Dedifferentiated amniotic fluid mesenchymal stem cell (primary cell): ENCODE results near the gene RASSF3.
"Not testable (repeated sequence)": the region's sequence is repeated elsewhere in the genome, so short reads cannot be mapped to it uniquely, and the experiment has no call there.

ENCODE experiments used
- DNase-seq: peaks from one replicate; pipeline ENCODE4 v3.0.0-alpha.2; 2016; ENCODE audit errors: extremely low spot score

The RASSF3 gene

DNA sequence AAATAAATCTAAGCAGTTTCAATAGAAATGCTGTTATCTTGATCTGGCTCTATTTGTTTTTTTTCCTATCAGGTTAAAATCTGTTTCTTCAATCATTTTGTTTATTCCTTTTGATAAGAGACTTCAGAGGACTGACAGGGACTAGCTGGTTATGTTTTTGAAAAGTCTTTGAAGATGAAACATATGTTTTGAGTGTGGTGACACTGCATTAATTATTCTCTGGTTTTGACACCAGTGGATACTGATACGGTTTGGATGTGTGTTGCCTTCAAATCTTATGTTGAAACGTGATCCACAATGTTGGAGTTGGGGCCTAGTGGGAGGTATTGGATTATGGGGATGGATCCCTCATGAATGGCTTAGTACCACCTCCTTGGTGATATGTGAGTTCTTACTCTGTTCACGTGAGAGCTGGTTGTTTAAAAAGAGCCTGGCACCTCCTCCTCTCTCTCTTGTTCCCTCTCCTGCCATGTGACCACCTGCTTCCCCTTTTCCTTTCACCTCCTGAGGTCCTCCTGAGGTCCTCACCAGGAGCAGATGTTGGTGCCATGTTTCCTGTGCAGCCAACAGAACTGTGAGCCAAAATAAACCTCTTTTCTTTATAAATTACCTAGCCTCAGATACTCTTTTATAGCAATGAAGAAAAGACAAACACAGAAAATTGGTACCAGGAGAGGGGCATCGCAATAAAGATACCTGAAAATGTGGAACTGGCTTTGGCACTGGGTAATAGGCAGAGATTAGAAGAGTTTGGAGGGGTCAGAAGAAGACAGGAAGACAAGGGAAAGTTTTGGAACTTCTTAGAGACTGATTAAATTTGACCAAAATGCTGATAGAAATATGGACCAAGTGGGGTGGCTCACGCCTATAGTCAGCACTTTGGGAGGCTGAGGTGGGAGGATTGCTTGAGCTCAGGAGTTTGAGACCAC, 23.0 kb downstream of the RASSF3 start:
- no peak for DNase-seq

DNA sequence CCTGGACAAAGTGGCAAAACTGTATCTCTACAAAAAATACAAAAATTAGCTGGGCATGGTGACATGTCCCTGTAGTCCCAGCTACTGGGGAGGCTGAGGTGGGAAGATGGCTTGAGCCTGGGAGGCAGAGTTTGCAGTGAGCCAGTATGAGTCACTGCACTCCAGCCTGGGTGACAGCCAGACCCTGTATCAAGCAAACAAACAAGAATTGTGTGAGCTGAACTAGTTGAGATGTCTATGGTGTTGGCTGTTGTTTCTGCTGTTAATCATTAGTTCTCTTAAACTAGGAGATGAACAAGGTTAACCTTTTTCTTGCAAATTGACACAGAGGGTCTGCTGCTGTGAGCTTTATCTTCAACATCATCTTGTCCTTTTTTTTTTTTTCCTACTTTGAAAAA, 23.6 kb downstream of the RASSF3 start:
- DNase-seq = peak; percentile 16

DNA sequence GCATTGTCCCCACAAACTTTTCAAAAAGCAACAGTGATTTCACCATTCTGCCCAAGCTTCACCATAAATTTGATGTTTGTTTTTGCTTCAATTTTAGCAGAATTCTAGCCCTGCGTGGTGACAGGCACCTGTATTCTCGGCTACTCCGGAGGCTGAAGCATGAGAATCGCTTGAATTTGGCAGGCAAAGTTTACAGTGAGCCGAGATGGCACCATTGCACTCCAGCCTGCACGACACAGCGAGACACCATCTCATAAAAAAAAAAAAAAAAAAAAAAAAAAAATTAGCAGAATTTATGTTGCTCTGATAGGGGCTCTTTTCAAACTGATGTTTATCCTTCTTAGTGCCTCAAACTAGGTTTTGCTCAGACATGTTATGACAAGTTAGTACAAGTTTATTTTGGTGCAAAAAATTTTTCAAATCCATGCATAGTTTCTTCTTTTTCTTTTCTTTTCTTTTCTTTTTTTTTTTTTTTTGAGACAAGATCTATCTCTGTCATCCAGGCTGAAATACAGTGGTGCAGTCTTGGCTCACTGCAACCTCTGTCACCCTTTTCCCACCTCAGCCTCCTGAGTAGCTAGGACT, 24.3 kb downstream of the RASSF3 start:
- no peak for DNase-seq

DNA sequence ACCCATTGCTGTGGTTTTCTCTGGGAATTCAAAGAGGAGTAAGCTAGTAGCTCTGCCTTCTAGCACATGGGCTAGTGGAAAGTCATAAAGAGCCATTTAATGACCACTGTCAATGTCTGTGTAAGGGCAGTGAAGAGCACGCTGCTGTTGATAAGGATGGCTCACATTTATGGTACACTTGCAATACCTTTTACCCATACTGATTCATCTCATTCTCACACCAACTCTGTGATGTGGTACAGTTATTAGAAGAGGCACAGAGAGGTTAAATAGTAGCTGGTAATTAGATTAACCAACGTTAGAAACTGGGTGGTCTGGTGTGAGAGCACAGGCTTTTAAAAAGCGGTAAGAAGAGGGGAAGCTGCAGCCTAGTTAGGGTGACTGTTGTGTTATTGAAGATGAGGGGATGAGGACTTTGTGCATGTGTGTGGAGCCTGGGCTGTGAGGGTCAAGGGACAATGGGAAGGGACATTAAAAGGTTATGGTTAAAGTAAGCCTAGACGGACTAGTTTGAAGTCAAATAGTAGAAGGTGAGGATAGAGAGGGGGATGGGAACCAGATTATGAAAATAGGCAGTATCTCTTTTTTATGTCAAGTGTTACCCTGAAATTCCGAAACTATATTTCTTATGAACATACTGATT, 25.2 kb downstream of the RASSF3 start:
- DNase-seq = no peak

DNA sequence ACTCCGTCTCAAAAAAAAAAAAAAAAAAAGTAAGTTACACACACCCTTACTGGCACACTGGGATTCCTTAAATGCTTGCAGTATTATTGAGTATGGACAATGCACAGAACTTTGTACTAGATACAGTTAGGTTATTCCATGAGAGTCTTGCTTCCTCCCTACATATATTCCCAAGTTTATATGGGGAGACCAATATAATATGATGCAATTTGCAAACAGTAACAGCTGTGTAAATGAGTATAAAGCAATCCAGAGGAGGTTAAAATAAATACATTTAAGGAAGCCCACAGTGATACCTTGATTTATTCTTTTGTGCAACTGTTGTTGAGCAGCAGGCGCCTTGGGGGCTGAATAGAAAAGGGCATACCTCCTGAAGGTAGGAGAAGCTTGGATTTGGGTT, 26.6 kb downstream of the RASSF3 start:
- DNase-seq = no peak

DNA sequence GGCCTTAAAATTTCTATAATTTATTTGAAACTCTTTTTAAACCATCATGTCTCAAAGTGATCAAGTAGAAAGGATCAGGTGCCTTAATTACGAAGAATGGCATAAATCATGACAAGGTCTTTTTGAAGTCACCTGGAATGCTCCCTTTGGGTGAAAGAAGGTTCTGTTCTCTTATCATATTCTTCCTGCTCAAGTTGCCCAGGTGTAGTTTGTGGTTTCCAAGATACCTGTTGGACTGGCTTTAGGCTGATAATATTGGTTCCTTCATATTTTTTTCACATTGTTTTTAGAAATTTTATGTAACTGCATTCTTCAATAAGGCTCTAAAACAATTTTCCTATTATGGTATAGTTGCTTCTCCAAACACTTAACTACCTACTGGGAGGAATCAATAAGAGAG, 29.2 kb downstream of the RASSF3 start:
- DNase-seq = no peak

DNA sequence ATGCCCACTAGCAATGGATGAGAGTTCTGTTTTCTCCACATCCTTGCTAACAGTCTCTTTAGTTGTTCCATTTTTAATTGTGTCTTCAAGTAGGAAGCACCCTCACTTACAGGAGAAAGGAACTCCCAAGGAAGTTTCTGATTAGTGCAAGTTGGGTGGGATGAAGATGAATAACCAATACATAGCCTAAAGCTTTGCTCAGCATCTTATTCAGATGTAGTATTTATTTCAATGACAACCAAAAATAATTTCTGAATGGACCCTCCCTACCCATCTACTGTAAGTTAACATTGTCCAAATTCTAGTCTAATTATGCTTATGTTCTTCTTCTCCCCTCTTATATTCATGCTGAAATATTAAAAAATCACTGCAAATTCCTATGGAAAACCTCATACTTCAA, 36.0 kb downstream of the RASSF3 start:
- no peak for DNase-seq

DNA sequence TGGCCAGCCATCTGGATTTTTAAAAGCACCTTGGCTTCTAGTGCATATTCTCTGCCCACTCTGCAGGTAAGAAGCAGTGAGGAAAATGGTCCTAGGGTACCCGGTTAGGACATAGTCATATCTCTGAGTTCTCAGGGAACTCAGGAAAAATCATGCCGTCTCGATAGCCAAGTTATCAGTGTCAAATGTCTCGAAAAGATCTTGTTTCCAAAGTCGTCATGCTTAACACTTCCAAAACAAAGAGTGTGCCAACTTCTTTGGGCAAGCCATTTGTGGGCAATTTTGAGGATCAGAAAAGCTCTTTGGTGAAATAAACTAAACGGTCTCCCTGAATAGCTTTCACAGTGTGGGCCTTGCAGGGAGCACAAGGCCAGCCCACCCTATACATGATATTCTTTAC, 39.2 kb downstream of the RASSF3 start:
- no peak for DNase-seq

DNA sequence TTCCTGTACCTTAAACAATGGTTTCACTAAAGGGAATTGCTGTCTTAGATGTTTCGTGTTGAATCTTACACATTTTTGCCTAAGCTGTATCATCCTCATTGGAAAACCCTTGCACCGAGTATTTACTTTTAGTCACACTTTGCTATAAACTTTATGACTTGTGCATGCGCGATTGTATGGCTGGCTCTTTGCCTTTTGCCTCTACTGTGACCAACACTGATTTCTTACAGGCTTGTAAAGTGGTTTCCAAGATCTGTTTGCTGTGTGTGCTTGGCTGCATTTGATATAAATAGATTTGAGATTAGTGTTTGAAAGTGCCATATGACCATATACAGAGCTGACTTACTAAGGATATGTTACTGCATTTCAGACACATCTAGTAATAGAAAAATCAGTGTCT, 40.5 kb downstream of the RASSF3 start:
- DNase-seq = no peak

DNA sequence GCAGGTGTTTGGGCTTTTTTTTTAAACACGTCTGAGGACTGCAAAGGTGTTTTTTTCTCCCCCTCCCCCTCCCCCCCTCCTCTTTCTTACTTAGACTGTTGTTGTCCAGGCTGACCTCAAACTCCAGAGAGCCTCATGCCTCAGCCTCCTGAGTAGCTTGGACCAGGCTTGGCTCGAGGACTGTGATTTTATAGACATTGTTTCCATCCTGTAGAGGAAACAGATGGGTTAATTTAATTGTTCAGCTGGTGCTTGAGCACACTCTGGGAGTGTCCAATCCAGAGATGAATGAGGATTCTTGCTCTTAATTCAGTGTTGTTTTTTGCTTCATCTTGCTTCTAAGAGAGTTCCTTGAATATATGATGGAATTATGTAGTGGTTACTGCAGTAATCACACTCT, 42.1 kb downstream of the RASSF3 start:
- no peak for DNase-seq

DNA sequence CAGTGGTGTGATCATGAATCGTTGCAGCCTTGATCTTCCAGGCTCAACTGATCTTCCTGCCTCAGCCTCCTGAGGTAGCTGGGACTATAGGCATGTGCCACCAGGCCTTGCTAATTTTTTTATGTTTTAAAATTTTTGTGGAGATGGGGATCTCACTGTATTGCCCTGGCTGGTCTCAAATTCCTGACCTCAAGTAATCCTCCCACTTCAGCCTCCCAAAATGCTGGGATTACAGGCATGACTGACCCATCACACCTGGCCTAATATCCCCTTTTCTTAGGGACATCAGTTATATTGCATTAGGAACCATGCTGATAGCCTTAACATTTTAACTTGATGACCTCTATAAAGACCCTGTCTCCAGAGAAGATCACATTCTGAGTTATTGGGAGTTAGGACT, 42.8 kb downstream of the RASSF3 start:
- no peak for DNase-seq

DNA sequence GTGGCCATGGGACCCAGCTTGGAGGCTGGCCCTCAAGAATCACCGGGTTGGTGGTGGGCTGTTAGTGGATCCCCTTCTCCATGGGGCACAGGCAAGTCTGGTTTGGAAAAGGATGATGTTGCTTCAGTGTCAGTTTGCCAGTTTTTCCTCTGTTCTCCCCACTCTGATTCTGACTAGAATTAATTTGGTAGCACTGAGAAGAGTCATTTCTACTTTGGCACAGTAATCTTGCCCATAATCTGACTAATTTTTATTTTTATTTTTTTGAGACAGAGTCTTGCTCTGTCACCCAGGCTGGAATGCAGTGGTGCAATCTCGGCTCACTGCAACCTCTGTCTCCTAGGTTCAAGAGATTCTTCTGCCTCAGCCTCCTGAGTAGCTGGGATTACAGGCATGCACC, 43.6 kb downstream of the RASSF3 start:
- DNase-seq = not testable (repeated sequence)

DNA sequence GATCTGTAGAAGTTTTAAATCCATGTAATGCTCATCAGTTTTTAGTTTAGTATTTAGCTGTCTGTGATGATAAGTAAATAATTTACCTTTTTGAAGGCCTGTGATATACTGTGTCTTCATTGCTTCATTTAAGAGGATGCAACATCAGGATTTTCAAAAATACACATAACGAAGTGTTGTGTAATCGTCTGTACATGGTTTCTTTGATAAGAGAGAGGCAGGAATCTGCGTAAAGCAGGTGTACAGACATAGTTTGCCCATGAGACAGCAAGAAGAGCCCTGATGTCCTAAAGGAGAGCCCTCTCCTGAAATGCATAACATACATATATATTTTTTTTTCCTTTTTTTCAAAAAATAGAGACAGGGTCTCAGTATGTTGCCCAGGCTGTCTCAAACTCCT, 44.8 kb downstream of the RASSF3 start:
- DNase-seq = no peak

DNA sequence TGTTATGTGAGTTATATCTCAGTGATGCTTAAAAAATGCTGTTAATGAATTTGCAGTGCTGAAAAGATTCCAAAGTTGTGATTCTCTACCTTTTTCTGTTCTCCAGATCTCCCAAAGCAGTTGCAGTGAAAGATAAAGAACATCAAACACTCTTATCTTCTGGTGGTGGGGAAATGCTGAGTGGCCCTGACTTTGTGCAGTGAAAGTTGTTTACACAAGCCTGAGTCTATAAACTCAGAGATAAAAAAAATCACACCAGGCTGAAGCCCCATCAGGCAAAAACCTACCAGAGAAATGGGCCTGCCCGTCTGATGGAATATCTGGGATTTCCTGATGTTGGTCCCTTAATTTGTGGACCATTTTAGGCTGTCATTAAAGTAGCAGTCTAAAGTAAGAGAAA, 46.1 kb downstream of the RASSF3 start:
- DNase-seq = no peak

DNA sequence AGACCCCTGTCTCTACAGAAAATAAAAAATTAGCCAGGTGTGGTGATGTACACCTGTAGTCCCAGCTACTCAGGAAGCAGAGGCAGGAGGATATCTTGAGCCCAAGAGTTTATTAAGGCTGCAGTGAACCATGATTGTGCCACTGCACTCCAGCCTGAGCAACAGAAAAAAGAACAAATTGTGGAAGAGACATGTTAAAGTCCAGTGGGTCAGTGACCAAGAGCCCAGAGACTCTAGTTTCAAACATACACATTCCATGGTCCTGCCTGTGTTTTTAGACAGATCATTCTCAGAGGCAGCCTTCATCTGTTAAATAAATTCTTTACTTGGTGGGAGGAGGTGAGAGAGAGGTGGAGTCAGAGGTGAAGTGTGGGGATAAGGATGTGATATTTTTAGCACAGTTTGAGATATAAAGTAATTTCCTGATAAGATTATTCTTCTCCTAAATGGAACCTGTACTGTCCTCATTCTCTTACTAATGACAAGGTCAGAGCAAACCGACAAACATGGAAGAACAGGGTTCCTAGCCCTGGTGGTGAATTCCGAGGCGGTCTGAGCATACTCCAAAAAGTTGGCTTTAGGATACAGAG, 48.7 kb downstream of the RASSF3 start:
- no peak for DNase-seq

DNA sequence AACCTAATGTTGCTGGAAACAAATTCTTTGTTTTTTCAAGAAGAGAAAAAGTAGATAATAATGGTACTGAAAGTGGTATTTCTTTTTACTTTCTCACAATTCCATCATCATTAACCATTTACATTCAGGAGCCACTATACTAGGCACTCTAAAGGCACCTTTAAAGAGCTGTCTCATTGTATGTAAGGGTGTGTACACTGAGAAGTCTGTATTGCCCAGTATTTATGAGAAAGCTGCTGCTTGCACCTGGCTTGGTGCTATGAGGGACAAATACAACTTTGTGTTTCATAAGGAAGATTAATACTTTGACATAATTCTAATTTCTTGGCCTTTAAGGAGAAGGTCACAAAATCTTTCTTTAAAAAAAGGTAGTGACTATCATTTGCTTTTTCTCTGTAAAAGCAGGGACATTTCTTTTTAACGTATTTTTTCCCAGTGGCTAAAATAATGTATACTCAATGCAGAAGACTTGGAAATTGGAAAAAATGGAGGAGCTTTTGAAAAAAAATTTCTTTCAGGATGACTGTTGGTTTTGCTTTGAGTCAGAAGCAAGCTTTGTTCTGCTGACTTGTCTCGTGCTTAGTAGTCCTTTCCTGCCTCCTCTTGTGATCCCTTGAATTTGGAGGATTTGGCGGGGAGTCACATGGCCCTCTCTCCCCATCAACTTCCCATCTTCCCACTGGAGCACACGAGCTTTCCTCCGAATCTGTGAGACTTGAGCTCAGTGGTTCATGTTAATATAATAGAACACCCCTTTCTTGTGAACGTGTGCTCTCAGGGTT, 50.1 kb downstream of the RASSF3 start:
- no peak for DNase-seq

DNA sequence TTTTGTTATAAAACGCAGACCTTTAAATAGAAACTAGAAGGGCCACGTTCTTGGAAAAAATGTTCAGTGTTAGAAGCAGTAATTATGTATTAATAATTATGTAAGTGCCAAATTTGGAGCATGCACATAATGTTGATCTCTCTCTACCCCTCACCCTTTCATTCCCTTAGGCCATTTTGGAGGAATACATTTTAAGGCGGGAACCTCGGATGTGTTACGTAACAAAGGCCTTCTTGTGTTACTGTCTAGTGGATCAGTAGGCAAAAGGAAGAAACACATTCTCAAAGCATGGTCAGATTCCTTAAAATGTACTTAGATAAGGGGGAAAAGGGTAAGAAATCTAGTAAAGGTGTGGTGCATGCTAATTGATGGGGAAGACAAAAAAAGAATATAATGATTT, 52.7 kb downstream of the RASSF3 start:
- no peak for DNase-seq

DNA sequence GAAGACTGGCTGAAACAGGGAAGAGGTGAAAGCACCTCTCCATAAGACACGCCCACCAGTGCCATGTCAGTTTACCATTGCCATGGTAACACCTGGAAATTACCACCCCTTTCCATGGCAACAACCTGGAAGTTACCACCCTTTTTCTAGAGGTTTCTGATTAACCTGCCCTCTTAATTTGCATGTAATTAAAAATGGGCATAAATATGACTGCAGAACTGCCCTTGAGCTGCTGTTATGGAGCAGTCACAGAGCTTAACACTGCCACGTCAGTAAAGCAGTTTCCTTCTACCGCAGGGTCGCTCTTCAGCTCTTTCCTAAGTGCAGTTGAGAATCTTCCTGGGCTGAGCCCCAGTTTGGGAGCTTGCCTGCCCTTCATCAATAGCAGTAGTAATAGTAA, 55.2 kb downstream of the RASSF3 start:
- DNase-seq = no peak

DNA sequence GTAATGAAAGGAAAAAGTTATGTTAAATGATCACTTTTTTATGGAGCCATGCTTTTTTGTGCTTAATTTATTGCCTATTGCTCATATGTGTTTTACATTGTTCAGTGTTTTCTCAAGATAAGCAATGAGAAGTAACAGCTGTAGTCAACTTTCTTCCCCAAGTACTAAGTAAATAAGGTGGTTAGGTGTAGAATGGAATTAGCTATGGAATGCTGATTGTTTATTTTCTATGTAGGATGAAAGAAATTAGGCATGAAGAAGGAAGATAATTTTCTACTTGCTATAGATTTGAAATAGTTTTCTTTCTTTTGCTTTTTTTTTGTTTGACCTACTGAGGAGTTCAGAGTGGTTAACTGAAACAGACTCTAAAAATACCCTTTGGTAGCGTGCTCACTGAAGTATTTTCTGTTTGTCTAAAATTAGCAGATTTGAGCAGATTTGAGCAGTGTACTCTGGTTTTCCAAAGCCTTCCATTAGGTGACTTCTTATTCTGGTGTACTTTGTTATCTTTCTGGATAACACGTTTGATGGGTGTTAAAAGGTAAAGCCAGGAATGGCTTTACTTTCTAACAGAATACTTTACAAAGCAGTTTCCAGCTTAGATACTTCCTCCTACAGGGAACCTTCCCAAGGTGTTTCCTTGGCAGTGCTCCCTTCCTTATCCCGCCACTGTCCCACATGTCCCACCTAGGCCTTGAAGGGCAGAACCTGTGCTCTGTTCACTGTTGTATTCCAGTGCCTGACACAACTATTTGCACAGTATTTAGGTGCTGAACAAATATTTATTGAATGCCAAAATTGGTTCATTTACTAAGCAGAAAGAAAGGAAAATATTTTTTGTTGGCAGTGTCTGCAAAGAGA, 56.0 kb downstream of the RASSF3 start:
- no peak for DNase-seq

DNA sequence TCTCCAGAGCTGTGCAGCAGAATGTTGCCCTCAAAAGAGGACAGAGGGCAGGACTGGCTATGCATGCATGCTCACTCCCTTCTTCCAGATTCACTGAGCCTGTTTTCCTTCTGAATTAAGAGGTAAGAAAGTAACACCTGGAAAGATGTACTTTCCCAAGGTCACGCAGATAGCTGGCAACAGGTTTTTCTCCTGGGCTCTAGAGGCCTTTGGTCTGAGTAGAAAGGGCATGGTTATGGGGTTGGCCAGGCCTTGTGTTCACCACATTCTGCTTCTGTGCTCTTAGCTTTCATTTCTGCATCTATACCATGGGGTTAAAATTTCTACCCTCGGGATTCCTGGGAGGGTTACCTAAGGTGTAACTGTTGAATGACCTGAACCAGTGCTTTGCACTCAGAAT, 57.5 kb downstream of the RASSF3 start:
- DNase-seq = no peak

DNA sequence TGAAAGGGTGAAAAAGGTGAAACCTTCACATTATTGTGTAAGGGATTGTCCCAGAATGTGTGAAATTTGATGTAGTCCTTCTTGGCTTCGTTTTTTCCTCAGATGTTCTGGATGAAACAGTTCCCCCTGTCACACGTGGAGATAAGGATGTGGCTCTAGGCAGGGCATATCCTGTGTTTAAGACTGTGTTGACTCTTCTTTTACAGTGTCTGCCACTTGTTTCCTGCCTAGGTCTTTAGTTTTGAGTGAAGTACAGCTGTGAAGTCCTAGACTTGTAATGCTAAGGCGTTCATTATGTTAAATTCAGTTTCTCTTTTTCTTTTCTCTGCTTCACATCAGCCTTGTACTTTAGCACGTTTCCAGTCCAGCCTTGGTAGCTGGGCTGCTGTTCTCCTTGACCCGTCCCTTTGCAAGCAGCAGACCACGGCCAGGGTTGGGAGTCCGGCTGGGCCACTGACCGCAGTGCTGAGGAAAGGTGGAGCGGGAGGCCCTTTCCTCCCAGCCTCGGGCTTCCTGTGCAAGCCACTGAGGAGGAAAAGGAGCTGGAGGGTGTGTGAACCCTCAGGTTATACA, 59.1 kb downstream of the RASSF3 start:
- DNase-seq = no peak
